OCI-LY7 (cell line): ENCODE results near the gene MMS22L.

Experiments
- CTCF ChIP-seq: fragments of 200-600 bp; sonication (generic); conservative IDR thresholded peaks from 2 replicates; pipeline ENCODE4 v1.5.1; 2014; ENCODE audit warnings: mild to moderate bottlenecking, antibody characterized with exemption, low read length, moderate library complexity, mixed read lengths
- EZH2phosphoT487 ChIP-seq: fragments of 200-600 bp; sonication (generic); IDR thresholded peaks from 2 replicates; pipeline ENCODE4 v1.6.1; 2018; ENCODE audit warnings: low read depth, borderline replicate concordance, mild to moderate bottlenecking, mixed run types, antibody characterized with exemption, low read length, moderate library complexity, mixed read lengths

DNA sequence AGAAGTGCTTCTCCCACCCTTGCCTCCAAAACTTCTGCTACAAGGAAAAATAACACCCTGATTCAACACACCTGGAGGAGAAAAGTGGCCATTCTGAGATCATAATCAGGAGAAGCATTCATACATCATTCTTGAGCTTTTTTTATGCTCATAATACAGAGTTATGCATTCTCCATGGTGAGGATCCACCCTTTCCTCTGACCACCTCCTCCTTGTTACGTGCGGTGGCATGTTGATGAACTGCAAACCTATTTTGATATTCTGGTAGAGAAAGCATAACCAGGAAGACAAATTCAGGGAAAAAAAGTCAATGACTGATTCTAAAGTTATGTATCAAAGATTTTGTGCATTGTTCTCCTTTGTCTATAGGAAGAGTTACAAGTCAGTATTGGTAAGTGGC lies 188.6 kb downstream of the MMS22L start:
- TF ChIP-seq CTCF (no peak), EZH2phosphoT487 (no peak)
